ENCODE results near the gene APOBEC3C.
"Not testable (repeated sequence)": the region's sequence is repeated elsewhere in the genome, so short reads cannot be mapped to it uniquely, and the experiment has no call there.

APOBEC3C gene

GRCh38 chr22:39024519-39025308 lies 10.7 kb downstream of the APOBEC3C start:
- DNase-seq = no peak

DNA sequence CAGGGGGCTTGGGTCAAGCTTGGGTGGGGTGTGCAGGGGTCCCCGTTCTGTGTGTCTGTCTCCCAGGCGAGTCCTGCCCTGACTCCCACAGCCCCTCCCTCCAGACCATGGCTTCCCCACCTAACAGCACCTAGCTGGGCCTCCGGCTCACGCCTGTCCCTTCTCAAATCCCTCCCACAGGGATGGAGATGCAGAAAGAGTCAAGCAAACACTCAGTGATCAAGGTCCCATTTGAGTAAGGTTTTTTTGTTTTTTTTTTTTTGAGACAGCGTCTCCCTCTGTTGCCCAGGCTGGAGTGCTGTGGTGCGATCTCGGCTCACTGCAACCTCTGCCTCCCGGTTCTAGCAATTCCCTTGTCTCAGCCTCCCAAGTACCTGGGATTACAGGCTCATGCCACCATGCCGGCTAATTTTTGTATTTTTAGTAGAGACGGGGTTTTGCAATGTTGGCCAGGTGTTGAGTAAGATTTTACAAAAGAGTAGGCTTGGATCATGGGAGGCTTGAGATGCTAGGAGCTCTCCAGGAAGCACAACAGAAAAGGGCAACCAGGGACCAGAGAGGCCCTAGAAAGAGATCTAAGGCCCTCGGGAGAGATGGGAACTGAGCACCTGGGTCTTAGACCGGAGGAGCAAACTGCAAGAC lies 12.6 kb downstream of the APOBEC3C start:
- no peak for DNase-seq

- DNase-seq = no peak
Observed at GRCh38 chr22:39027717-39028116, 13.7 kb downstream of the APOBEC3C start.

DNA sequence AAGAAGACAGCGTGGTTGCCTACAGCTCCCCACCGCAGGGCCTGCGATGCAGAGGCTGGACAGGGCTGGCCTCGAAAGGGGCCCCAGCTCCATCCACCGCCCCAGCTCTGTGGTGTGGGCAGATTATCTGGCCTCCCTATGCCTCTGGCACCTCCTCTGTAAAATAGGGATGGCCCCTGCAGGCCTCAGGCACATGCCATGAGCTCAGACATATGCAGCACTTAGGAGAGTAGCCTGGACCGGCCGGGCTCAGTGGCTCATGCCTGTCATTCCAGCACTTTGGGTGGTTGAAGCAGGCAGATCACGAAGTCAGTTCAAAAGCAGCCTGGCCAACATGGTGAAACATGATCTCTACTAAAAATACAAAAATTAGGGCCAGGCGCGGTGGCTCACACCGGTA lies 14.2 kb downstream of the APOBEC3C start:
- no peak for DNase-seq

- DNase-seq = no peak
Observed at GRCh38 chr22:39029227-39029626, 15.2 kb downstream of the APOBEC3C start.

DNA sequence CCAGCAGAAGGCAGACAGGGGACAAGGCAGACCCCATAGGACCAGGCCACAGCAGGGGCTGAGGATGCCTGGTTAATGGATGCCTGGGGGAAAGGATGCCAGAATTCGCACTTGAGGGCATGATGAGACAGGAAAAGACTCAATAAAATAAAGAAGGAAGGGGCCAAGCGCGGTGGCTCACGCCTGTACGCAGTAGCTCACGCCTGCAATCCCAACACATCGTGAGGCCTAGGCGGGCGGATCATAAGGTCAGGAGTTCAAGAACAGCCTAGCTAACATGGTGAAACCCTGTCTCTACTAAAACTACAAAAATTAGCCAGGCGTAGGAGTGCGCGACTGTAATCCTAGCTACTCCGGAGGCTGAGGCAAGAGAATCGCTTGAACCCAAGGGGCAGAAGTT lies 16.6 kb downstream of the APOBEC3C start:
- DNase-seq = no peak

GRCh38 chr22:39031434-39032295 lies 17.6 kb downstream of the APOBEC3C start:
- not testable (repeated sequence) for DNase-seq

- not testable (repeated sequence) for DNase-seq
Observed at GRCh38 chr22:39037071-39037470, 23.0 kb downstream of the APOBEC3C start.

DNA sequence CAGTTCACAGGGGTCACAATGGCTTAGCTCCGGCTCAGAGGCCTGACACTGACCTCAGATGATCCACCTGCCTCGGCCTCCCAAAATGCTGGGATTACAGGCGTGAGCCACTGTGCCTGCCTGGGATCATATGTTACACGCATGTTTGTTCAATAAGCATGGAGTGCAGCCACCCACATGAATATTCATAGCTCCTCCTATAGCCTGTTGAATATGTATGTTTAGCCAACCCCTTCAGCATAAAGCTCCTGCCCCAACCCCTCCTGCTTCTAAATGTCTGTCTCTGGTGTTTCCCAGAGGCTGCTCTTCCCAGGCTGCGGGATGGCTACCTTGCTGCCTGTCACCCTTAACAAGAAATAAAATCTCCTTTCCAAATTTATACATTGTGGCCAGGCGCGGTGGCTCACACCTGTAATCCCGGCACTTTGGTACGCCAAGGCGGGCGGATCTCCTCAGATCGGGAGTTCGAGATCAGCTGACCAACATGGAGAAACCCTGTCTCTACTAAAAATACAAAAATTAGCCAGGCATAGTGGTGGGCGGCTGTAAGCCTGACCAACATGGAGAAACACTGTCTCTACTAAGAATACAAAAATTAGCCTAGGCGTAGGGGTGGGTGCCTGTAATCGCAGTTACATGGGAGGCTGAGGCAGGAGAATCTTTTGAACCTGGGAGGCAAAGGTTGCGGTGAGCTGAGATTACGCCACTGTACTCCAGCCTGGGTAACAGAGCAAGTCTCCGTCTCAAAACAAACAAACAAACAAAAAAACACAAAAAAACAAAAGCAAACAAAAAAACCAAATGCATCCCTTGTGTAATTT lies 25.5 kb downstream of the APOBEC3C start:
- DNase-seq = no peak

- DNase-seq = not testable (repeated sequence)
Observed at GRCh38 chr22:39040155-39040537, 26.1 kb downstream of the APOBEC3C start.

GRCh38 chr22:39040538-39041296 lies 26.7 kb downstream of the APOBEC3C start, which contains the start of gene APOBEC3F:
Gene APOBEC3F, plus strand, starts transcription at chr22:39040864. Its CDS starts 97 bp downstream, at chr22:39040961.
- peak; percentile 47 for DNase-seq

DNA sequence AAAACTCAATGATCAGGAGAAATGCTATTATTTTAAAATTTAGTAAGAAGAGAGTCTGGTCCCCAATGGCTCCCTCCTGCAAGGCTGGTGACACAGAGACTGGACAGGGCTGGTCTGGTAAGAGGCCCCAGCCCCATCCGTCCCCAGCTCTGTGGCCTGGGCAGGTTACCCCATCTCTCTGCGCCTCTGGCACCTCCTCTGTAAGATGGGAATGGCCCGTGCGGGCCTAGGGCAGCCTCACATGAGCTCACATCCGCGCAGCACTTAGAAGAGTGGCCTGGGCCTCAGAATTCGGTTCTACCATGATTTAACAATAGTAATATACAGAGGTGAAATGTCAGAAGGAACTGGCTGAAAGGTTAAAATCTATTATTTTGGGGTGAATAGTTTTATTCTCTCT lies 27.9 kb downstream of the APOBEC3C start:
- no peak for DNase-seq

- not testable (repeated sequence) for DNase-seq
Observed at GRCh38 chr22:39043063-39043462, 29.0 kb downstream of the APOBEC3C start.

DNA sequence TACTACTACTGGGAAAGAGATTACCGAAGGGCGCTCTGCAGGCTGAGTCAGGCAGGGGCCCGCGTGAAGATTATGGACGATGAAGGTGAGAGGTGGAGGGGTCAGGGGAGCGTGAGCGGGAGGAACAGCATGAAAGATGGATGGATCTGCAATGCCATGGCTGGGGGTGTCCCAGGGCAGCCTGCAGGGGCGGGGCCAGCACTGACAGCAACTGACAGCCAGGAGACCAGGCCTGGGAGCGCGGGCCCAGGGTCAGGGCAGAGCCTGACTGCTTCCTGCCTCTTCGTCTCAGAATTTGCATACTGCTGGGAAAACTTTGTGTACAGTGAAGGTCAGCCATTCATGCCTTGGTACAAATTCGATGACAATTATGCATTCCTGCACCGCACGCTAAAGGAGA lies 31.1 kb downstream of the APOBEC3C start:
- not testable (repeated sequence) for DNase-seq

DNA sequence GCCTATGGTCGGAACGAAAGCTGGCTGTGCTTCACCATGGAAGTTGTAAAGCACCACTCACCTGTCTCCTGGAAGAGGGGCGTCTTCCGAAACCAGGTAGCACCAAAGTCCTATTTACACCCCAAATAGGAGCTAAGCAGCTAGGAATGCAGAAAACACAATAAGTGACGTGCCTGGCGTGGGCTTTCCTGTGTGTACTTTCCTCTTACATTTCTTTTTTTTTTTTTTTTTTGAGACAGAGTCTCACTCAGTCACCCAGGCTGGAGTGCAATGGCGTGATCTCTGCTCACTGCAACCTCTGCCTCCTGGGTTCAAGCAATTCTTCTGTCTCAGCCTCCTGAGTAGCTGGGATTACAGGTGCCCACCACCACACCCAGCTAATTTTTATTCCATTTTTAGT lies 35.4 kb downstream of the APOBEC3C start:
- DNase-seq = not testable (repeated sequence)

DNA sequence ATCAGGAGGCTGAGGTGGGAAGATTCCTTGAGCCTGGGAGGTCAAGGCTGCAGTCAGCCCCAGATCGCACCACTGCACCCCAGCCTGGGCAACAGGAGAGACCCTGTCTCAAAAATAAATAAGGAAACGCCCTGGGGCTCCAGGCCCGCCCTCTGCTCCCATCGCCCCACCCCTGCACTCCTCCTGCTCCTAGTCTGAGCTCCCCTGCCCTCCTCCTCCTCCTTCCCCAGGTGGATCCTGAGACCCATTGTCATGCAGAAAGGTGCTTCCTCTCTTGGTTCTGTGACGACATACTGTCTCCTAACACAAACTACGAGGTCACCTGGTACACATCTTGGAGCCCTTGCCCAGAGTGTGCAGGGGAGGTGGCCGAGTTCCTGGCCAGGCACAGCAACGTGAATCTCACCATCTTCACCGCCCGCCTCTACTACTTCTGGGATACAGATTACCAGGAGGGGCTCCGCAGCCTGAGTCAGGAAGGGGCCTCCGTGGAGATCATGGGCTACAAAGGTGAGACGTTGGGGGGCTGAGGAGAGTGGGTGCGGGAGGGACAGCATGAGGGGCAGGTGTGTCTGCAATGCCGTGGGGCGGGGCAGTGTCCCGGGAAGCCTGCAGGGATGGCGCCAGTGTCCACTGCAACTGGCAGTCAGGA lies 37.9 kb downstream of the APOBEC3C start:
- DNase-seq = not testable (repeated sequence)

- DNase-seq = no peak
Observed at GRCh38 chr22:39055658-39056057, 41.6 kb downstream of the APOBEC3C start.

DNA sequence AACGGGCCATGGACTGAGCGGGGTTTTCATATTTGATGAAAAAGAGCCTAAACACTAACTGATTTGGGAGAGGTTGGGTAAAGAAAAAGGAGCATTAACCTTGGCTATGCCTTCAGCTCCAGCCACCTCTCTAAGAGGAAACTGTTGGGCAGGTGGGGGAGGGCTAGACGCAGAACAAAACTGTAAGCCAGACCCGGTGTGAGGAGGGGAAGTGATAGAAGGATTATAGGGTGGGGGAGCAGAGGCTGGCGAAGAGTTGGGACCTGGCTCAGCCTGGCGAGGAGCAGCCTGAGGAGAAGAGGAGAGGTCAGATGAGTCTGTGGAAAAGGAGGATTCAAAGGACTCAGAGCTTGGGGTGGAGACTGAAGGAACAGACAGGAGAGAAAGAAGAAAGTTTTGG lies 47.2 kb downstream of the APOBEC3C start:
- DNase-seq = not testable (repeated sequence)

- DNase-seq = not testable (repeated sequence)
Observed at GRCh38 chr22:39061951-39062350, 47.9 kb downstream of the APOBEC3C start.

DNA sequence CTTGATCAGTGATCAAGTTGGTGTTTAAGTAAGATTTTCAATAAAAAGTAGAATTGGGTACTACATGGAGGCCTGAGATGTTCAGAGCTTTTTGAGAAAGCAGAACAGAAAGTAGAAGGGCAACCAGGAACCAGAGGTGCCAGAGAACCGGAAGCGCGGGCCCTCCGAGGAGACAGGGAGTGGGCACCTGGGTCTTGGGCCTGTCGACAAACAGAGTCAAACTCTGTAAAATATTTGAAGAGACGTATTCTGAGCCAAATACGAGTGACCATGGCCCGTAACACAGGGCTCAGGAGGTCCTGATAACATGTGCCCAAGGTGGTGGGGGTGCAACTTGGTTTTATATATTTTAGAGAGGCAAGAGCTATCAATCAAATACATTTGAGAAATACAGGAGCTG lies 49.8 kb downstream of the APOBEC3C start:
- DNase-seq = not testable (repeated sequence)
